Psoas muscle (tissue), 8 donors: Measurements from ENCODE around the gene RNLS. TPM values are rescaled to one million over a fixed set of nuclear protein-coding genes. Genes with fewer than 3 reads are reported as not detected.

Source experiments
- ATAC-seq, 4 donors: fragments of 200-7000 bp; cut with Tn5 transposase; one replicate each; pipeline ENCODE4 v1.9.1; 2020; ENCODE audit warnings: moderate library complexity in 3 of 4, mild to moderate bottlenecking in 2 of 4
- DNase-seq, 2 donors: peaks; one replicate each; pipeline ENCODE4 v3.0.0-alpha.2; 2020
- H3K27ac ChIP-seq: fragments of 200-600 bp; one replicate; pipeline ENCODE4 v1.8.0; 2022
- H3K27me3 ChIP-seq, 3 donors: fragments of 200-600 bp in 1 of 3; one replicate each; pipeline versions ENCODE4 v1.6.1 to v1.8.0; 2013 to 2022; ENCODE audit warnings: low read length in 2 of 3, mild to moderate bottlenecking in 2 of 3, moderate library complexity in 1 of 3; ENCODE audit not compliant: insufficient read depth in 3 of 3
- H3K36me3 ChIP-seq, 2 donors: fragments of 200-600 bp in 1 of 2; one replicate each; pipeline versions ENCODE4 v1.6.1 to v1.8.0; 2013 to 2022; ENCODE audit warnings: low read depth in 1 of 2, mild to moderate bottlenecking in 1 of 2, moderate library complexity in 1 of 2; ENCODE audit not compliant: insufficient read depth in 1 of 2
- H3K4me1 ChIP-seq: fragments of 200-600 bp; one replicate; pipeline ENCODE4 v1.8.0; 2022
- H3K4me3 ChIP-seq: fragments of 200-600 bp; one replicate; pipeline ENCODE4 v1.8.0; 2022; ENCODE audit warnings: mild to moderate bottlenecking
- H3K9me3 ChIP-seq: fragments of 200-600 bp; one replicate; pipeline ENCODE4 v1.8.0; 2022
- CTCF ChIP-seq: fragments of 200-600 bp; IDR thresholded peaks from one replicate; pipeline ENCODE4 v1.8.0; 2022; ENCODE audit warnings: antibody characterized with exemption
- WGBS, 3 donors: extraction: QIAGEN DNeasy Blood & Tissue Kit; methylation state at CpG; one replicate each; pipeline versions ENCODE4 v1.1.6 to v1.1.7; 2013; 5-methylcytosine and 5-hydroxymethylcytosine counted together
- intact Hi-C, 2 donors: fragments of 100-400 bp; cut with DNase I; formaldehyde crosslinking; loops; one replicate each; pipeline versions ENCODE4 v1.11.0 to v1.14.2; 2022
- polyA plus RNA-seq, 3 donors: library from polyadenylated mRNA; stranded (reverse); fragments of 200-250 nt; gene quantifications; one replicate each; pipeline ENCODE4 v1.2.3, GENCODE V29; 2013
- total RNA-seq, 4 donors: library from RNA; stranded (reverse); fragmentation: NEBNext Ultra II Directional in 2 of 4; extraction: Animal tissue kit (Norgen Biotek cat#: 25700) in 2 of 4; gene quantifications; one replicate each; pipeline versions ENCODE4 v1.2.1 to v1.2.4, GENCODE V29; 2021 to 2023
- donor health status: healthy with polysubstance abuse.
- donor health status: DM: no; HTN: no; CAD: no; lungs with moderate emphysema.
- donor health status: Bipolar disorder and iron deficiency.
- donor health status: healthy.
- donor health status: DM: yes; HTN: yes; CAD: no.
- donor health status: DM: no; HTN: no; CAD: no.
- donor health status: DM: no; HTN: no; CAD: no.
- donor health status: DM: yes; HTN: yes; CAD: no.

RNLS gene
- total and polyA plus RNA-seq, 7 donors: 3.0 to 9.2 (median 6.7) TPM

- no peaks in the 10 kb centered on the region for H3K27me3 ChIP-seq
- WGBS, 3 donors: 39 to 65% (median 53%) methylated on average over 1 of the region's 1 CpG
- no peak overlapping the region for H3K27ac ChIP-seq
Observed at GRCh38 chr10:88471899-88472298, 111.2 kb downstream of the RNLS start.

GRCh38 chr10:88467835-88468485 is 115.2 kb downstream of the RNLS start:
- Histone ChIP-seq H3K36me3 (no peaks in the 10 kb centered on the region), H3K4me3 (no peak overlapping the region), H3K4me1 (peaks cover 13% of the 10 kb centered on the region), H3K27me3 (no peaks in the 10 kb centered on the region), H3K9me3 (no peaks in the 10 kb centered on the region), H3K27ac (no peak overlapping the region)
- DNase-seq (no peak), ATAC-seq (peak in 2 of 4 donors; percentile 28 to 57)
- intact Hi-C loops: no loop called here
- no peak for TF ChIP-seq CTCF
- WGBS, 3 donors: 15 to 21% (median 17%) methylated on average over 4 of the region's 4 CpGs

More at GRCh38 chr10:88471899-88472298, 111.2 kb downstream of the RNLS start:
- TF ChIP-seq CTCF: no peak
- DNase-seq: no peak
- ATAC-seq: no peak
- intact Hi-C loops: loop anchor here in 1 of 2 donors (5.0 kb wide), 1 partner anchor 45 kb away; no protein-coding TSS in a partner anchor
- Histone ChIP-seq H3K4me1 (peaks cover 32% of the 10 kb centered on the region), H3K9me3 (no peaks in the 10 kb centered on the region), H3K36me3 (no peaks in the 10 kb centered on the region), H3K4me3 (no peak overlapping the region)

GRCh38 chr10:88466786-88467185 is 116.3 kb downstream of the RNLS start:
- H3K4me1 ChIP-seq: peaks cover 13% of the 10 kb centered on the region
- H3K4me3 ChIP-seq: no peak overlapping the region
- no peaks in the 10 kb centered on the region for H3K36me3 ChIP-seq
- H3K27ac ChIP-seq: no peak overlapping the region
- DNase-seq (no peak), ATAC-seq (no peak)
- no peak for TF ChIP-seq CTCF
- intact Hi-C loops: no loop called here
- H3K9me3 ChIP-seq: no peaks in the 10 kb centered on the region
- no peaks in the 10 kb centered on the region for H3K27me3 ChIP-seq
- 93 to 96% (median 95%) methylated on average over 3 of the region's 3 CpGs for WGBS, 3 donors

- H3K4me3 ChIP-seq: no peak overlapping the region
- H3K27ac ChIP-seq: no peak overlapping the region
- peaks cover 13% of the 10 kb centered on the region for H3K4me1 ChIP-seq
- DNase-seq: no peak
- TF ChIP-seq CTCF: no peak
- ATAC-seq: peak; percentile 37 to 95 (median 80)
- no peaks in the 10 kb centered on the region for H3K9me3 ChIP-seq
- no peaks in the 10 kb centered on the region for H3K36me3 ChIP-seq
- intact Hi-C loops: no loop called here
- H3K27me3 ChIP-seq: no peaks in the 10 kb centered on the region
Observed at GRCh38 chr10:88465765-88466164, 117.4 kb downstream of the RNLS start.

- TF ChIP-seq CTCF: no peak
- Histone ChIP-seq H3K36me3 (no peaks in the 10 kb centered on the region), H3K27me3 (no peaks in the 10 kb centered on the region), H3K4me3 (no peak overlapping the region), H3K9me3 (no peaks in the 10 kb centered on the region), H3K27ac (no peak overlapping the region), H3K4me1 (peaks cover 13% of the 10 kb centered on the region)
- ATAC-seq: no peak
- DNase-seq: no peak
- 80 to 92% (median 88%) methylated on average over 1 of the region's 1 CpG for WGBS, 3 donors
- intact Hi-C loops: no loop called here
Observed at GRCh38 chr10:88463811-88464210, 119.3 kb downstream of the RNLS start.
